Endothelial cell of umbilical vein (primary cell): Measurements from ENCODE around the gene PTAFR. TPM values are rescaled to one million over a fixed set of nuclear protein-coding genes. Genes with fewer than 3 reads are reported as not detected.

Experiments
- BruUV-seq: library from RNA; stranded (reverse); fragments of 400-500 nt; replicated peaks from 2 replicates; lab custom pipeline; 2021; lab: Mats Ljungman, UMichigan
- CTCF ChIA-PET: fragments of 300-600, 350-600 bp; sonication (Branson Sonifier 250); formaldehyde crosslinking; loops from one replicate; lab custom pipeline; 2021; ENCODE audit warnings: antibody characterized with exemption, inconsistent platforms; lab: Charles Lee
- POLR2A ChIA-PET: fragments of 300-600, 350-600 bp; sonication (Branson Sonifier 250); formaldehyde crosslinking; loops from one replicate; lab custom pipeline; 2021; ENCODE audit warnings: antibody characterized with exemption, inconsistent platforms; lab: Charles Lee
- DNase-seq: peaks from one replicate; pipeline ENCODE4 v3.0.0-alpha.2; 2011; ENCODE audit warnings: low read depth, low spot score
- FAIRE-seq: peaks from 2 replicates; lab custom pipeline; 2011; peaks lifted over from hg19 to GRCh38; lab: Jason Lieb, UNC
- H2AFZ ChIP-seq: 2 replicates; pipeline ENCODE4 v1.6.0; 2012; ENCODE audit warnings: low read depth, low read length, control low read depth, inconsistent platforms
- H3K27ac ChIP-seq: 2 replicates; pipeline ENCODE4 v1.5.1; 2011; ENCODE audit warnings: low read depth, mild to moderate bottlenecking, control low read depth, low read length, moderate library complexity; ENCODE audit not compliant: insufficient read depth
- H3K27me3 ChIP-seq, 2 experiments: 2 replicates each; pipeline versions ENCODE4 v1.6.0 to v1.6.1; 2011; ENCODE audit warnings: low read length in 2 of 2, mixed read lengths in 1 of 2; ENCODE audit not compliant: control insufficient read depth in 2 of 2, insufficient read depth in 2 of 2
- H3K36me3 ChIP-seq, 2 experiments: 2 replicates in 1 of 2; 3 replicates in 1 of 2; pipeline ENCODE4 v1.5.1; 2011; ENCODE audit warnings: low read length in 2 of 2, mild to moderate bottlenecking in 1 of 2, moderate library complexity in 1 of 2; ENCODE audit not compliant: control insufficient read depth in 2 of 2, insufficient read depth in 2 of 2; ENCODE audit errors: extremely low read depth in 1 of 2
- H3K4me1 ChIP-seq: 3 replicates; pipeline ENCODE4 v1.5.1; 2011; ENCODE audit warnings: mild to moderate bottlenecking, low read length; ENCODE audit not compliant: control insufficient read depth, insufficient read depth; ENCODE audit errors: extremely low read depth
- H3K4me2 ChIP-seq: 2 replicates; pipeline ENCODE4 v1.6.1; 2011; ENCODE audit warnings: low read length, control low read depth, mixed read lengths; ENCODE audit not compliant: insufficient read depth
- H3K4me3 ChIP-seq, 3 experiments: fragments of 200-600 bp in 1 of 3; sonication (generic), shearing (Covaris generic) in 1 of 3; replicated peaks in 1 of 3; 2 replicates each; pipeline ENCODE4 v1.5.1; 2011 to 2016; ENCODE audit warnings: control low read depth in 3 of 3, low read length in 3 of 3, mild to moderate bottlenecking in 2 of 3, inconsistent platforms in 1 of 3, low read depth in 1 of 3, moderate library complexity in 1 of 3; ENCODE audit not compliant: insufficient read depth in 1 of 3
- H3K79me2 ChIP-seq: 2 replicates; pipeline ENCODE4 v1.6.0; 2012; ENCODE audit warnings: low read length, inconsistent platforms; ENCODE audit not compliant: control insufficient read depth, insufficient read depth
- H3K9ac ChIP-seq: replicated peaks from 2 replicates; pipeline ENCODE3; 2011; ENCODE audit warnings: low read length, control low read depth; ENCODE audit not compliant: insufficient read depth; ENCODE audit errors: extremely low read depth
- H3K9me1 ChIP-seq: replicated peaks from 3 replicates; pipeline ENCODE4 v1.6.0; 2011; ENCODE audit warnings: mild to moderate bottlenecking, low read length; ENCODE audit not compliant: control insufficient read depth, insufficient read depth; ENCODE audit errors: extremely low read depth
- H3K9me3 ChIP-seq: replicated peaks from 2 replicates; pipeline ENCODE4 v1.5.1; 2012; ENCODE audit warnings: low read length, inconsistent platforms; ENCODE audit not compliant: control insufficient read depth, insufficient read depth
- H4K20me1 ChIP-seq: replicated peaks from 2 replicates; pipeline ENCODE3; 2011; ENCODE audit warnings: mild to moderate bottlenecking, low read length; ENCODE audit not compliant: control insufficient read depth, insufficient read depth; ENCODE audit errors: extremely low read depth
- EZH2 ChIP-seq: IDR thresholded peaks from 2 replicates; pipeline ENCODE4 v1.6.1; 2012; ENCODE audit warnings: borderline replicate concordance, low read depth, mild to moderate bottlenecking, moderate library complexity, low read length, inconsistent platforms; ENCODE audit not compliant: severe bottlenecking
- FOS ChIP-seq: IDR thresholded peaks from 2 replicates; pipeline ENCODE4 v1.6.1; 2011; ENCODE audit warnings: mild to moderate bottlenecking, low read length, moderate library complexity, borderline replicate concordance; ENCODE audit not compliant: insufficient read depth
- GATA2 ChIP-seq: IDR thresholded peaks from 2 replicates; pipeline ENCODE4 v1.7.0; 2011; ENCODE audit warnings: low read depth, mild to moderate bottlenecking, moderate library complexity, mixed read lengths, low read length; ENCODE audit not compliant: insufficient read length, insufficient read depth
- JUN ChIP-seq: IDR thresholded peaks from 2 replicates; pipeline ENCODE4 v1.6.1; 2011; ENCODE audit warnings: borderline replicate concordance, low read depth; ENCODE audit not compliant: insufficient read length, insufficient read depth
- MYC ChIP-seq: IDR thresholded peaks from one replicate; pipeline ENCODE4 v1.6.1; 2011; ENCODE audit warnings: mild to moderate bottlenecking, low read depth, low read length
- POLR2A ChIP-seq: IDR thresholded peaks from 2 replicates; pipeline ENCODE4 v1.6.1; 2012; ENCODE audit warnings: low read depth, mild to moderate bottlenecking, control low read depth, low read length
- POLR2AphosphoS5 ChIP-seq: IDR thresholded peaks from 2 replicates; pipeline ENCODE4 v1.6.1; 2012; ENCODE audit warnings: low read depth, mild to moderate bottlenecking, control low read depth, low read length, moderate library complexity; ENCODE audit not compliant: insufficient read depth
- dilution Hi-C: fragments of 300-500 bp; cut with MboI; formaldehyde crosslinking; loops from one replicate; pipeline ENCODE4 v1.15.0; 2019; ENCODE audit warnings: low sequenced_read_pairs; ENCODE audit not compliant: extremely low pct_ligation_motif_present
- intact Hi-C: fragments of 100-400 bp; cut with micrococcal nuclease; formaldehyde crosslinking; loops from one replicate; pipeline ENCODE4 v1.10.0; 2022
- polyA plus RNA-seq, 4 experiments: library from polyadenylated mRNA; depleted of rRNA in 3 of 4; stranded (reverse) in 3 of 4; unstranded in 1 of 4; fragments of >200 nt; gene quantifications; 2 replicates each; pipeline versions ENCODE4 v1.2.1 to v1.2.3, GENCODE V29; 2011 to 2012; ENCODE audit warnings: missing spikeins in 1 of 4
- total RNA-seq: library from RNA; stranded (reverse); gene quantifications from 2 replicates; pipeline ENCODE4 v1.2.3, GENCODE V29; 2021
- TF ChIP-seq, protein P1 (sequence below), 2 donors: IDR thresholded peaks; 1 replicate in 1 of 2; 2 replicates in 1 of 2; pipeline ENCODE4 v1.5.1; 2011; ENCODE audit warnings: low read length in 2 of 2, mild to moderate bottlenecking in 2 of 2, moderate library complexity in 2 of 2, control low read depth in 1 of 2, inconsistent platforms in 1 of 2, low read depth in 1 of 2; ENCODE audit not compliant: insufficient read depth in 1 of 2; ENCODE audit errors: extremely low read depth in 1 of 2
- TF ChIP-seq, protein P2 (sequence below): IDR thresholded peaks from 2 replicates; pipeline ENCODE4 v1.6.1; 2011; ENCODE audit not compliant: insufficient read depth, insufficient read length

The PTAFR gene
- total and polyA plus RNA-seq, 2 donors (not counting 3 experiments of a cell fraction or from before 2014, with no cell fraction given): 0.20 to 0.32 TPM

DNA sequence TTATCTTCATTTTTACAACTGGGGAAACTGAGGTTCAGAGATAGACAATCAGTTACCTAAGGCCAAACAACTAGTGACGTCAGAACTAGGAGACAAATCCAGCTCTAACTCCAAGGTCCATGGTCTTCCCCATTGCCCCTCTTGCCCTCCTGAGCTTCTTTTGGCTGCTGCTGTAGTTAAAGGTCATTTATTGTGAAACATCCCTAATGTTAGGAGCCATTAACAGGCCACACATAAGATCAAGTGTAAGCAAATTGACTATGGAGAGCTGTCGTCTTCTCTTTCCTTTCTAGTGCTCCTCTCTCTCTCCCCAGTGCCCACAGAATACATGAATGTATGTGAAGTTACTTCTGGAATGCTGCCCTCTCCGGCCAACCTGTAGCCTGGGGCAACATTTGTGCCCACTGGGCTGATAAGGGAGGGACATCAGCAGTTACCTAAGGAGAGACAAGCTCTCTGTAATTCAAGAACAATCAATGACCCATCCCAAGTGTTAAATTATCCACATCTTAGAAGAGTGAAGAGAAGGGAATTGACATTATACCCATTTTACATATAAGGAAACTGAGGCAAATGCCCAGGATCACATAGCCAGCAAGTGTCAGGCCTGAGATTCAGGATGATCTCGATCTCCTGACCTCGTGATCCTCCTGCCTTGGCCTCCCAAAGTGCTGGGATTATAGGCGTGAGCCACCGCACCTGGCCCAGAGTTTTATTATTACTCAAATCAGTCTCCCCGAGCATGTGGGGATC is 40.1 kb downstream of the PTAFR start:
- BruUV-seq: no TSS peak
- Histone ChIP-seq H3K27ac (no peak overlapping the region), H3K27me3 (no peaks in the 10 kb centered on the region), H3K4me1 (no peaks in the 10 kb centered on the region), H3K79me2 (no peaks in the 10 kb centered on the region), H3K9ac (no peak overlapping the region), H3K4me3 (no peak overlapping the region), H3K9me3 (no peaks in the 10 kb centered on the region), H3K4me2 (no peak overlapping the region), H4K20me1 (no peaks in the 10 kb centered on the region), H3K9me1 (no peaks in the 10 kb centered on the region), H2AFZ (no peak overlapping the region), H3K36me3 (no peaks in the 10 kb centered on the region)
- dilution Hi-C loops: no loop called here
- no peak for DNase-seq
- ChIA-PET POLR2A (no interaction called here), CTCF (interaction anchor here (1.0 to 1.5 kb wide), 2 partner anchors 45 to 100 kb away, joined by 3 to 4 read pairs; no protein-coding TSS in a partner anchor)
- FAIRE-seq: no peak
- intact Hi-C loops: no loop called here
- TF ChIP-seq JUN (no peak), EZH2 (no peak), GATA2 (no peak), POLR2A (no peak), POLR2AphosphoS5 (no peak), FOS (no peak), MYC (no peak)
- TF ChIP-seq, protein P1, sequence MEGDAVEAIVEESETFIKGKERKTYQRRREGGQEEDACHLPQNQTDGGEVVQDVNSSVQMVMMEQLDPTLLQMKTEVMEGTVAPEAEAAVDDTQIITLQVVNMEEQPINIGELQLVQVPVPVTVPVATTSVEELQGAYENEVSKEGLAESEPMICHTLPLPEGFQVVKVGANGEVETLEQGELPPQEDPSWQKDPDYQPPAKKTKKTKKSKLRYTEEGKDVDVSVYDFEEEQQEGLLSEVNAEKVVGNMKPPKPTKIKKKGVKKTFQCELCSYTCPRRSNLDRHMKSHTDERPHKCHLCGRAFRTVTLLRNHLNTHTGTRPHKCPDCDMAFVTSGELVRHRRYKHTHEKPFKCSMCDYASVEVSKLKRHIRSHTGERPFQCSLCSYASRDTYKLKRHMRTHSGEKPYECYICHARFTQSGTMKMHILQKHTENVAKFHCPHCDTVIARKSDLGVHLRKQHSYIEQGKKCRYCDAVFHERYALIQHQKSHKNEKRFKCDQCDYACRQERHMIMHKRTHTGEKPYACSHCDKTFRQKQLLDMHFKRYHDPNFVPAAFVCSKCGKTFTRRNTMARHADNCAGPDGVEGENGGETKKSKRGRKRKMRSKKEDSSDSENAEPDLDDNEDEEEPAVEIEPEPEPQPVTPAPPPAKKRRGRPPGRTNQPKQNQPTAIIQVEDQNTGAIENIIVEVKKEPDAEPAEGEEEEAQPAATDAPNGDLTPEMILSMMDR (IDR thresholded peaks at IDR 0.05; ENCODE audit: extremely low read depth in 1 of 2, insufficient read depth in 1 of 2, low read depth in 1 of 2, low read length in 2 of 2): no peak
- TF ChIP-seq, protein P2, sequence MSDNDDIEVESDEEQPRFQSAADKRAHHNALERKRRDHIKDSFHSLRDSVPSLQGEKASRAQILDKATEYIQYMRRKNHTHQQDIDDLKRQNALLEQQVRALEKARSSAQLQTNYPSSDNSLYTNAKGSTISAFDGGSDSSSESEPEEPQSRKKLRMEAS: no peak
